K562 (cell line): ENCODE data around the gene XYLB. TPM values are rescaled to one million over a fixed set of nuclear protein-coding genes. Genes with fewer than 3 reads are reported as not detected.

Experiments
- ATF2 ChIP-seq: sonication (generic); formaldehyde crosslinking; IDR thresholded peaks from 2 replicates; pipeline ENCODE4 v1.8.1; 2022; ENCODE audit warnings: missing genetic modification reagents
- BHLHE40 ChIP-seq: IDR thresholded peaks from 2 replicates; pipeline ENCODE4 v1.6.1; 2011; ENCODE audit warnings: low read length, improper control_type of control experiment
- CBX8 ChIP-seq: fragments of 200-600 bp; sonication (generic); IDR thresholded peaks from 2 replicates; pipeline ENCODE4 v1.6.1; 2012; ENCODE audit warnings: borderline replicate concordance, mixed run types, low read depth, mild to moderate bottlenecking, moderate library complexity, mixed read lengths, low read length, control low read depth, inconsistent platforms; ENCODE audit not compliant: poor library complexity, severe bottlenecking; ENCODE audit errors: extremely low read depth
- CHD1 ChIP-seq: fragments of 200-600 bp; sonication (generic); IDR thresholded peaks from one replicate; pipeline ENCODE4 v1.6.1; 2012; ENCODE audit warnings: mild to moderate bottlenecking, moderate library complexity, low read length, inconsistent platforms
- JUND ChIP-seq, 2 experiments: IDR thresholded peaks; 2 replicates in 1 of 2; 3 replicates in 1 of 2; pipeline ENCODE4 v1.6.1; 2011; ENCODE audit warnings: borderline replicate concordance in 2 of 2, low read depth in 2 of 2, low read length in 2 of 2, improper control_type of control experiment in 1 of 2, missing biosample characterization in 1 of 2, missing genetic modification characterization in 1 of 2, missing genetic modification reagents in 1 of 2
- KLF1 ChIP-seq: fragments of 450-650 bp; IDR thresholded peaks from 2 replicates; pipeline ENCODE4 v1.6.1; 2016; ENCODE audit warnings: missing genetic modification characterization, missing compliant biosample characterization
- MAFK ChIP-seq: IDR thresholded peaks from 2 replicates; pipeline ENCODE4 v1.6.1; 2011; ENCODE audit warnings: low read length, improper control_type of control experiment
- MYNN ChIP-seq, 2 experiments: sonication (generic); formaldehyde crosslinking in 1 of 2; IDR thresholded peaks; 2 replicates each; pipeline versions ENCODE4 v1.5.0 to v1.6.1; 2016 to 2020; ENCODE audit warnings: antibody characterized with exemption in 1 of 2, missing genetic modification reagents in 1 of 2
- NFIX ChIP-seq: fragments of 250-450 bp; sonication (Bioruptor Pico); IDR thresholded peaks from 2 replicates; pipeline ENCODE4 v1.4.0; 2020; ENCODE audit warnings: low read depth, mild to moderate bottlenecking, moderate library complexity
- RBM39 ChIP-seq: fragments of 200-400 bp; formaldehyde crosslinking; optimal IDR thresholded peaks from 2 replicates; pipeline ENCODE3; 2018; ENCODE audit warnings: low read depth, low read length
- SMARCA5 ChIP-seq: fragments of 450-650 bp; IDR thresholded peaks from 2 replicates; pipeline ENCODE4 v1.6.1; 2016
- ZBTB49 ChIP-seq: sonication (generic); formaldehyde crosslinking; IDR thresholded peaks from 2 replicates; pipeline ENCODE4 v1.8.0; 2022; ENCODE audit warnings: missing genetic modification reagents, mild to moderate bottlenecking, borderline replicate concordance
- ZNF212 ChIP-seq: fragments of 450-650 bp; formaldehyde crosslinking; IDR thresholded peaks from 2 replicates; pipeline ENCODE4 v1.4.0; 2020; ENCODE audit warnings: mild to moderate bottlenecking
- ZNF318 ChIP-seq, 2 experiments: fragments of 450-650 bp; IDR thresholded peaks; 2 replicates each; pipeline ENCODE4 v1.6.1; 2016; ENCODE audit warnings: mild to moderate bottlenecking in 2 of 2, borderline replicate concordance in 1 of 2, low read depth in 1 of 2, moderate library complexity in 1 of 2
- ZNF586 ChIP-seq: fragments of 450-650 bp; formaldehyde crosslinking; conservative IDR thresholded peaks from 2 replicates; pipeline ENCODE4 v1.4.0; 2020; ENCODE audit warnings: mild to moderate bottlenecking, moderate library complexity
- polyA plus RNA-seq, 8 experiments: library from polyadenylated mRNA; depleted of rRNA in 4 of 8; stranded (reverse) in 5 of 8; unstranded in 3 of 8; fragments of >200 nt; fragmentation: Nextera tagmentation in 2 of 8; fragmentation: Illumina TruSeq in 1 of 8; extraction: Ambion mirVana in 2 of 8; extraction: Trizol in 1 of 8; gene quantifications; 2 replicates each; pipeline versions ENCODE4 v1.2.1 to v1.2.3, GENCODE V29; 2011 to 2014; ENCODE audit warnings: inconsistent platforms in 1 of 8, missing spikeins in 1 of 8
- total RNA-seq, 7 experiments: library from RNA; depleted of rRNA in 6 of 7; stranded (reverse); fragments of >200 nt in 6 of 7; fragmentation: Illumina TruSeq in 2 of 7; extraction: Trizol in 2 of 7; gene quantifications; 2 replicates each; pipeline versions ENCODE4 v1.2.1 to v1.2.3, GENCODE V29; 2011 to 2021; ENCODE audit warnings: low replicate concordance in 1 of 7

XYLB gene
- total and polyA plus RNA-seq, 9 of the 15 experiments (the other 6 are each of a cell fraction or from before 2014, with no cell fraction given), result 4.0 to 20.2 (median 13.2) TPM

- TF ChIP-seq ZNF318 (IDR thresholded peaks at IDR 0.05; ENCODE audit: borderline replicate concordance in 1 of 2, low read depth in 1 of 2), result peak in 1 of 2 experiments; percentile 81; a peak in 2 of 4 replicates
- TF ChIP-seq ZBTB49 (CRISPR knock-in tag), result no peak
- TF ChIP-seq SMARCA5, result no peak
- no peak for TF ChIP-seq ATF2 (CRISPR knock-in tag)
- no peak for TF ChIP-seq RBM39
- TF ChIP-seq CBX8, result no peak
- TF ChIP-seq ZNF212 (CRISPR knock-in tag), result no peak
- TF ChIP-seq MAFK, result peak; percentile 76; the same call in 1 of the 2 replicates
- TF ChIP-seq KLF1 (tag), result no peak
- TF ChIP-seq NFIX (CRISPR knock-in tag), result no peak
- peak; percentile 94 for TF ChIP-seq JUND (IDR thresholded peaks at IDR 0.05; ENCODE audit: borderline replicate concordance, low read depth, low read length)
- TF ChIP-seq JUND (tag; IDR thresholded peaks at IDR 0.05; ENCODE audit: borderline replicate concordance, low read depth, low read length), result peak; percentile 93
- no peak for TF ChIP-seq CHD1
- no peak for TF ChIP-seq ZNF586 (CRISPR knock-in tag)
- TF ChIP-seq BHLHE40, result no peak
- no peak for TF ChIP-seq MYNN (IDR thresholded peaks at IDR 0.05)
- no peak for TF ChIP-seq MYNN (CRISPR knock-in tag; IDR thresholded peaks at IDR 0.05)
These were observed 19.1 kb upstream of the XYLB start (continued) for GRCh38 chr3:38327335-38328009.
